OCI-LY1 (cell line): Measurements from ENCODE around the gene AGTRAP.

Experiments
- H2AFZ ChIP-seq: fragments of 200-600 bp; sonication (generic), shearing (Covaris generic); 2 replicates; pipeline ENCODE4 v1.6.0; 2014; ENCODE audit warnings: antibody characterized with exemption, mild to moderate bottlenecking, low read length
- H3F3A ChIP-seq: fragments of 200-600 bp; sonication (generic), shearing (Covaris generic); 2 replicates; pipeline ENCODE4 v1.6.0; 2014; ENCODE audit warnings: mild to moderate bottlenecking, antibody characterized with exemption, low read length, moderate library complexity; ENCODE audit not compliant: insufficient read depth
- H3K27ac ChIP-seq: fragments of 200-600 bp; sonication (generic); 2 replicates; pipeline ENCODE4 v1.5.1; 2014; ENCODE audit warnings: low read length, mixed run types, mild to moderate bottlenecking, low read depth; ENCODE audit not compliant: poor library complexity, severe bottlenecking
- H3K27me3 ChIP-seq: fragments of 200-600 bp; sonication (generic); 2 replicates; pipeline ENCODE4 v1.6.0; 2014; ENCODE audit warnings: antibody characterized with exemption, mild to moderate bottlenecking, low read length, moderate library complexity; ENCODE audit not compliant: insufficient read depth
- H3K36me3 ChIP-seq: fragments of 200-600 bp; sonication (generic); 2 replicates; pipeline ENCODE4 v1.6.1; 2014; ENCODE audit warnings: mild to moderate bottlenecking, antibody characterized with exemption, low read length, moderate library complexity, mixed read lengths; ENCODE audit not compliant: insufficient read depth
- H3K4me1 ChIP-seq: fragments of 200-600 bp; sonication (generic); 2 replicates; pipeline ENCODE4 v1.5.1; 2014; ENCODE audit warnings: mild to moderate bottlenecking, low read length, moderate library complexity; ENCODE audit not compliant: insufficient read depth, severe bottlenecking
- H3K4me2 ChIP-seq: fragments of 200-600 bp; sonication (generic), shearing (Covaris generic); 2 replicates; pipeline ENCODE4 v1.6.1; 2014; ENCODE audit warnings: low read length
- H3K4me3 ChIP-seq: fragments of 200-600 bp; sonication (generic); 2 replicates; pipeline ENCODE4 v1.5.1; 2014; ENCODE audit warnings: low read length, low read depth, mild to moderate bottlenecking, mixed read lengths; ENCODE audit not compliant: poor library complexity, severe bottlenecking
- H3K79me2 ChIP-seq: fragments of 200-600 bp; shearing (Covaris generic); 2 replicates; pipeline ENCODE4 v1.6.1; 2016; ENCODE audit warnings: mixed run types, low read length, mixed read lengths; ENCODE audit not compliant: insufficient read depth
- H3K9ac ChIP-seq: fragments of 200-600 bp; sonication (generic), shearing (Covaris generic); 2 replicates; pipeline ENCODE4 v1.6.1; 2014; ENCODE audit warnings: mild to moderate bottlenecking, low read length, mixed read lengths
- H3K9me2 ChIP-seq: fragments of 200-600 bp; sonication (generic), shearing (Covaris generic); 2 replicates; pipeline ENCODE4 v1.6.1; 2014; ENCODE audit warnings: low read depth, mild to moderate bottlenecking, low read length, mixed read lengths
- H3K9me3 ChIP-seq: fragments of 200-600 bp; shearing (Covaris generic); 2 replicates; pipeline ENCODE4 v1.6.1; 2014; ENCODE audit warnings: low read length, mixed read lengths
- H4K20me1 ChIP-seq: fragments of 200-600 bp; sonication (generic), shearing (Covaris generic); 2 replicates; pipeline ENCODE4 v1.6.0; 2016; ENCODE audit warnings: mild to moderate bottlenecking, low read length; ENCODE audit not compliant: insufficient read depth
- CTCF ChIP-seq: fragments of 200-600 bp; sonication (generic), shearing (Covaris generic); IDR thresholded peaks from 2 replicates; pipeline ENCODE4 v1.5.1; 2017; ENCODE audit warnings: mild to moderate bottlenecking, antibody characterized with exemption, low read length, moderate library complexity, mixed read lengths
- EZH2 ChIP-seq: fragments of 200-600 bp; sonication (generic), shearing (Covaris generic); IDR thresholded peaks from 2 replicates; pipeline ENCODE4 v1.8.0; 2017; ENCODE audit warnings: borderline replicate concordance, mixed run types, mild to moderate bottlenecking, antibody characterized with exemption, low read length, moderate library complexity, mixed read lengths

Gene AGTRAP

DNA sequence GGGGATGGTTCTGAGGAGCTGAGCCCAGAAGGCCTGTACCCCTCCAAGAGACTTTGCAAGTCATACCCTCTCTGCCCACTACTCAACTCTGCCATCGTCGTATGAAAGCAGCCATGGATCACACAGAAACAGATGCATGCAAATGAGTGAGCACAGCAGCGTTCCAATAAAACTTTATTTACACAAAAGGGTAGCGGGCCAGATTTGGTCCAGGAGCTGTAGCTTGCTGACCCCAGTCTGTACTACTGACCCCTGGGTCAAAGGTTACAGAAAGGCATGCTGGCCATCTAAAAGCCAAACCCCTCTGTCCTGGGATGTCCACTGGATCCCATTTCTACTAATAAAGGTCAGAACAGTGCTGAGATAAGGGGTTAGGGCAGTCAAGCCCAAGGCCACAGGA, 8.8 kb upstream of the AGTRAP start:
- Histone ChIP-seq H3K27ac (no peak overlapping the region), H3K9me3 (no peaks in the 10 kb centered on the region), H3K36me3 (no peaks in the 10 kb centered on the region), H3K4me1 (peaks cover 25% of the 10 kb centered on the region), H3F3A (no peaks in the 10 kb centered on the region), H3K9me2 (no peaks in the 10 kb centered on the region), H3K79me2 (no peaks in the 10 kb centered on the region), H2AFZ (no peak overlapping the region), H4K20me1 (no peaks in the 10 kb centered on the region), H3K9ac (no peak overlapping the region), H3K4me2 (no peak overlapping the region), H3K4me3 (no peak overlapping the region), H3K27me3 (no peaks in the 10 kb centered on the region)
- TF ChIP-seq CTCF: no peak
- TF ChIP-seq EZH2: no peak

DNA sequence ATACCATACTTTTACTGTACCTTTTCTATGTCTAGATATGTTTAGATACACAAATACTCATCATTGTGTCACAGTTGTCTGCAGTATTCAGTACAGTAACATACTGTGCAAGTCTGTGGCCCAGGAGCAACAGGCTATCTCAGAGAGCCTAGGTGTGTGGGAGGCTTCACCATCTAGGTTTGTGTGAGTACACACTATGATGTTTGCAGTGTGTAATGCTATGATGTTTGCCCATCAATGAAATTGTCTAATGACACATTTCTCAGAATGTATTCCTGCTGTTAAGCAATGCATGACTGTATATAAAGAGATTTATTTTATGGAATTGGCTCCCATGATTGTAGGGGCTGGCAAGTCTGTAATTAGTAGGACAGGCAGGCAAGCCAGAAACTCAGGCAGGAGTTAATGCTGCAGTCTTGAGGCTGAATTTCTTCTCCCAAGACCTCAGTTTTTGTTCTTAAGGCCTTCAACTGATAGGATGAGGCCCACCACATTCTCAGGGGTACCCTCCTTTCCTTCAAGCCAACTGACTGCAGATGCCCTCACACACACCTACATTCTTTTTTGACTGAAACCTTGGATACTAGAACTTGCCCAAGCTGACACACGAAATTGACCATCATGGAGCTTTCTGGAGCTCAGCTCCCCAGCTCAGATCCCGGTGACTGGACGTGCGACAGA, 7.7 kb upstream of the AGTRAP start:
- no peaks in the 10 kb centered on the region for H3F3A ChIP-seq
- H3K4me1 ChIP-seq: peaks cover 25% of the 10 kb centered on the region
- H3K9ac ChIP-seq: no peak overlapping the region
- H3K27ac ChIP-seq: no peak overlapping the region
- no peaks in the 10 kb centered on the region for H3K9me2 ChIP-seq
- TF ChIP-seq EZH2: no peak
- TF ChIP-seq CTCF: no peak
- no peaks in the 10 kb centered on the region for H3K9me3 ChIP-seq
- no peaks in the 10 kb centered on the region for H3K27me3 ChIP-seq
- H3K79me2 ChIP-seq: no peaks in the 10 kb centered on the region
- no peak overlapping the region for H3K4me3 ChIP-seq
- H3K4me2 ChIP-seq: no peak overlapping the region
- H3K36me3 ChIP-seq: no peaks in the 10 kb centered on the region
- H4K20me1 ChIP-seq: no peaks in the 10 kb centered on the region
- no peak overlapping the region for H2AFZ ChIP-seq

- no peak overlapping the region for H3K4me3 ChIP-seq
These were observed 6.8 kb upstream of the AGTRAP start for GRCh38 chr1:11729155-11729497.

More at GRCh38 chr1:11729155-11729497, 6.8 kb upstream of the AGTRAP start:
- Histone ChIP-seq H3K79me2 (no peaks in the 10 kb centered on the region), H3K9me3 (no peaks in the 10 kb centered on the region), H3K9ac (no peak overlapping the region), H3K9me2 (no peaks in the 10 kb centered on the region), H3K4me2 (no peak overlapping the region), H3K4me1 (peaks cover 25% of the 10 kb centered on the region), H3K27me3 (no peaks in the 10 kb centered on the region), H4K20me1 (no peaks in the 10 kb centered on the region), H3K36me3 (no peaks in the 10 kb centered on the region), H3K27ac (no peak overlapping the region), H2AFZ (no peak overlapping the region), H3F3A (no peaks in the 10 kb centered on the region)
- TF ChIP-seq CTCF: no peak
- TF ChIP-seq EZH2: no peak
